ENCODE data around the gene SPTBN2. TPM values are rescaled to one million over a fixed set of nuclear protein-coding genes. Genes with fewer than 3 reads are reported as not detected.

The SPTBN2 gene
- 28.4 and 30.9 TPM in 2 replicates for total RNA-seq (2014; rRNA removed; shearing (Covaris generic))

GRCh38 chr11:66728693-66729385 lies at the start of gene SPTBN2:
Gene SPTBN2, minus strand, starts transcription at chr11:66729216. Its CDS starts 7,976 bp downstream, at chr11:66721240.
- peak; percentile 48 for DNase-seq (ENCODE audit: low spot score)

- DNase-seq (ENCODE audit: low spot score), result no peak
Observed at GRCh38 chr11:66768818-66769217, 39.8 kb upstream of the SPTBN2 start.

- DNase-seq (ENCODE audit: low spot score), result no peak
Observed at GRCh38 chr11:66768088-66768521, 39.1 kb upstream of the SPTBN2 start.

GRCh38 chr11:66767666-66768065 lies 38.6 kb upstream of the SPTBN2 start:
- DNase-seq (ENCODE audit: low spot score), result no peak

- no peak for DNase-seq (ENCODE audit: low spot score)
Observed at GRCh38 chr11:66766681-66767080, 37.7 kb upstream of the SPTBN2 start.

GRCh38 chr11:66762088-66762487 lies 33.1 kb upstream of the SPTBN2 start:
- no peak for DNase-seq (ENCODE audit: low spot score)

GRCh38 chr11:66752148-66752547 lies 23.1 kb upstream of the SPTBN2 start:
- no peak for DNase-seq (ENCODE audit: low spot score)

GRCh38 chr11:66749091-66749490 lies 20.1 kb upstream of the SPTBN2 start:
- peak; percentile 59 for DNase-seq (ENCODE audit: low spot score)

GRCh38 chr11:66747480-66747879 lies 18.5 kb upstream of the SPTBN2 start:
- DNase-seq (ENCODE audit: low spot score), result no peak

- DNase-seq (ENCODE audit: low spot score), result peak; percentile 49
Observed at GRCh38 chr11:66745356-66746235, 16.6 kb upstream of the SPTBN2 start.

- DNase-seq (ENCODE audit: low spot score), result peak; percentile 91
Observed at GRCh38 chr11:66744485-66745355, 15.7 kb upstream of the SPTBN2 start.

GRCh38 chr11:66743271-66743968 lies 14.4 kb upstream of the SPTBN2 start:
- peak; percentile 99 for DNase-seq (ENCODE audit: low spot score)

GRCh38 chr11:66741153-66741552 lies 12.1 kb upstream of the SPTBN2 start:
- no peak for DNase-seq (ENCODE audit: low spot score)

GRCh38 chr11:66739983-66740382 lies 11.0 kb upstream of the SPTBN2 start:
- DNase-seq (ENCODE audit: low spot score), result no peak

GRCh38 chr11:66734215-66734614 lies 5.2 kb upstream of the SPTBN2 start:
- no peak for DNase-seq (ENCODE audit: low spot score)

- DNase-seq (ENCODE audit: low spot score), result no peak
Observed at GRCh38 chr11:66729447-66729846, 431 bp upstream of the SPTBN2 start.

GRCh38 chr11:66728038-66728692 lies 851 bp downstream of the SPTBN2 start:
- DNase-seq (ENCODE audit: low spot score), result no peak

- DNase-seq (ENCODE audit: low spot score), result peak; percentile 42
Observed at GRCh38 chr11:66727282-66728037, 1.6 kb downstream of the SPTBN2 start.

GRCh38 chr11:66725647-66726046 lies 3.4 kb downstream of the SPTBN2 start:
- DNase-seq (ENCODE audit: low spot score), result no peak

GRCh38 chr11:66725114-66725513 lies 3.9 kb downstream of the SPTBN2 start:
- no peak for DNase-seq (ENCODE audit: low spot score)

Data from HT-29 (cell line).